ENCODE measurements around the gene GTF2IRD1. TPM values are rescaled to one million over a fixed set of nuclear protein-coding genes. Genes with fewer than 3 reads are reported as not detected.
"Not testable (repeated sequence)": the region's sequence is repeated elsewhere in the genome, so short reads cannot be mapped to it uniquely, and the experiment has no call there.

The GTF2IRD1 gene
- total RNA-seq, 1 experiment from 2014 or later = 73.6 TPM

DNA sequence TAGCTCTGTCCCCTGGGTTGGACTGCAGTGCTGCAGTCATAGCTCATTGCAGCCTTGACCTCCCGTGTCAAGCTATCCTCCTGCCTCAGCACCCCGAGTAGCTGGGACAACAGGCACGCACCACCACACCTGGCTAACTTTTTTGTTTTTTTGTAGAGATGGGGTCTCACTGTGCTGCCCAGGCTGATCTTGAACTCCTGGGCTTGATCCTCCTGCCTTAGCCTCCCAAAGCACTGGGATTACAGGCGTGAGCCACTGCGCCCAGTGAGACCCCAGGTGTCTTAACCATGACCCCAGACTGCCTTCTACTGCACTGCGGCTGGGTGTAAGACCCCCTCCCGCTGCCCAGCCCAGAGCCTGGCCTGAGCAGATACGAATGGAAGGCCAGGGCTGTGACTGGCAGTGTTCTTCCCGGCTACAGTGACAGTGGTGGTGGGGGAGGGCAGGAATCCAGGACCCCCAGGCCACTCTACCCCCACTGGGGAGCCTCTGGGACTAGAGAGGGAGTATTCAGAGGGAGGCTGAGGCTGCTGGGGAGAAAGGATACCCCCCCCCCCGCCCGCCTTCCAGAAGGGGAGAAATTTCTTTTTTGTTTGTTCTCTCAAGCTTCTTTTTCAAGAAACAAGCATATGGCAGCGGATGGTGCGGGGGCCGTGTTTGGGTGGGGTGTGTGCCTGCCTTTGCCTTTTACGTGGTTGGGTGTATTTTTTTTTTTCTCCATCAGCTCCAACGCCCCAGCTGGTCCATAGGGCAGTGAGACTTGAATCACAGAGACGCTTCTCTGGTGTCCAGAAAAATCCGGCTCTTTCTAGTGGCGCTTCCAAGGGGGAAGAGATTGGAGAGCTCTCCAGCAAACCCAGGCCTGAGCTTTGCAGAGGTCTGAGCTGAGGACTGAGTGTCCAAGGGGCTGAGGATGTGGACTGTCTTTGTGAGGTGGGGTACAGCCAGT, 36.6 kb downstream of the GTF2IRD1 start:
- Histone ChIP-seq H3K9me3 (ENCODE audit: low read depth, low read length, poor library complexity, severe bottlenecking) (no peaks in the 10 kb centered on the region), H3K4me3 (ENCODE audit: low read depth, low read length, poor library complexity, severe bottlenecking) (no peak overlapping the region), H3K27me3 (replicated peaks; ENCODE audit: insufficient read depth, low read depth, low read length, poor library complexity) (no peaks in the 10 kb centered on the region), H3K36me3 (ENCODE audit: insufficient read depth, low read length, poor library complexity, severe bottlenecking) (peaks cover 4% of the 10 kb centered on the region), H3K4me1 (ENCODE audit: insufficient read depth, low read length, poor library complexity, severe bottlenecking) (no peaks in the 10 kb centered on the region), H3K27ac (ENCODE audit: low read depth, low read length, poor library complexity, severe bottlenecking) (no peak overlapping the region)
- ChIA-PET CTCF (no interaction called here), POLR2A (ENCODE audit: low non-redundant PET) (no interaction called here)
- intact Hi-C loops (cut with micrococcal nuclease; ENCODE audit: unreplicated experiment) = no loop called here
- BruUV-seq (replicated peaks) = no TSS peak
- no peak for DNase-seq (ENCODE audit: low spot score)
- no peak for TF ChIP-seq EZH2 (IDR thresholded peaks at IDR 0.05; ENCODE audit: borderline replicate concordance, low read depth, low read length, poor library complexity, severe bottlenecking)
- TF ChIP-seq, protein P1, sequence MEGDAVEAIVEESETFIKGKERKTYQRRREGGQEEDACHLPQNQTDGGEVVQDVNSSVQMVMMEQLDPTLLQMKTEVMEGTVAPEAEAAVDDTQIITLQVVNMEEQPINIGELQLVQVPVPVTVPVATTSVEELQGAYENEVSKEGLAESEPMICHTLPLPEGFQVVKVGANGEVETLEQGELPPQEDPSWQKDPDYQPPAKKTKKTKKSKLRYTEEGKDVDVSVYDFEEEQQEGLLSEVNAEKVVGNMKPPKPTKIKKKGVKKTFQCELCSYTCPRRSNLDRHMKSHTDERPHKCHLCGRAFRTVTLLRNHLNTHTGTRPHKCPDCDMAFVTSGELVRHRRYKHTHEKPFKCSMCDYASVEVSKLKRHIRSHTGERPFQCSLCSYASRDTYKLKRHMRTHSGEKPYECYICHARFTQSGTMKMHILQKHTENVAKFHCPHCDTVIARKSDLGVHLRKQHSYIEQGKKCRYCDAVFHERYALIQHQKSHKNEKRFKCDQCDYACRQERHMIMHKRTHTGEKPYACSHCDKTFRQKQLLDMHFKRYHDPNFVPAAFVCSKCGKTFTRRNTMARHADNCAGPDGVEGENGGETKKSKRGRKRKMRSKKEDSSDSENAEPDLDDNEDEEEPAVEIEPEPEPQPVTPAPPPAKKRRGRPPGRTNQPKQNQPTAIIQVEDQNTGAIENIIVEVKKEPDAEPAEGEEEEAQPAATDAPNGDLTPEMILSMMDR (conservative IDR thresholded peaks at IDR 0.05; ENCODE audit: low read depth, low read length) = no peak

DNA sequence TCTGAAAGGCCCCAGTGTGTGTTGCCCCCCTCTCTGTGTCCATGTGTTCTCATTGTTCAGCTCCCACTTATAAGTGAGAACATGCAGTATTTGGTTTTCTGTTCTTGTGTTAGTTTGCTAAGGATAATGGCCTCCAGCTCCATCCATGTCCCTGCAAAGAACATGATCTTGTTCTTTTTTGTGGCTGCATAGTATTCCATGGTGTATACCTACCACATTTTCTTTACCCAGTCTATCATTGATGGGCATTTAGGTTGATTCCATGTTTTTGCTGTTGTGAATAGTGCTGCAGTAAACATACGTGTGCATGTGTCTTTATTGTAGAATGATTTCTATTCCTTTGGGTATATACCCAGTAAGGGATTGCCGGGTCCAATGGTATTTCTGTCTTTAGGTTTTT, 37.8 kb downstream of the GTF2IRD1 start:
- CTCF ChIA-PET; intact Hi-C loops (cut with micrococcal nuclease; ENCODE audit: unreplicated experiment): not testable (repeated sequence)

DNA sequence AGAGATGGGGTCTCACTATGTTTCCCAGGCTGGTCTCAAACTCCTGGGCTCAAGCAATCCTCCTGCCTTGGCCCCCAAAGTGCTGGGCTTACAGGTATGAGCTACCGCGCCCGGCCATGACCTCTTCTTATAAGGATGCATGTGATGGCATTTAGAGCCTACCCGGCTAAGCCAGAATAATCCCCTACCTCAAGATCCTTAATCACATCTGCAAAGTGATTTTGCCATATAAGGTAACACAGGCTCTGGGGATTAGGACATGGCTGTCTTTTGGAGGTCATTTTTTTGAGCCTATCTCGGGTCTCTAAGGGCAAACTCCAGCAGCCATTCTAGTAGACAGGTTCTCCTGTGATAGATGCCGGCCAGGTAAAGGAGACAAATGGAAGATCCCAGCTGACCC, 39.6 kb downstream of the GTF2IRD1 start:
- intact Hi-C loops (cut with micrococcal nuclease; ENCODE audit: unreplicated experiment) = no loop called here
- POLR2A ChIA-PET (ENCODE audit: low non-redundant PET) = interaction anchor here (0.6 kb wide), 1 partner anchor 139 kb away, joined by 3 read pairs; no protein-coding TSS in a partner anchor
- peaks cover 4% of the 10 kb centered on the region for H3K36me3 ChIP-seq (ENCODE audit: insufficient read depth, low read length, poor library complexity, severe bottlenecking)
- no peaks in the 10 kb centered on the region for H3K27me3 ChIP-seq (replicated peaks; ENCODE audit: insufficient read depth, low read depth, low read length, poor library complexity)
- DNase-seq (ENCODE audit: low spot score) = no peak
- no peak for TF ChIP-seq EZH2 (IDR thresholded peaks at IDR 0.05; ENCODE audit: borderline replicate concordance, low read depth, low read length, poor library complexity, severe bottlenecking)
- TF ChIP-seq, protein P1 (conservative IDR thresholded peaks at IDR 0.05; ENCODE audit: low read depth, low read length) = no peak
- no peak overlapping the region for H3K4me3 ChIP-seq (ENCODE audit: low read depth, low read length, poor library complexity, severe bottlenecking)
- no peak overlapping the region for H3K27ac ChIP-seq (ENCODE audit: low read depth, low read length, poor library complexity, severe bottlenecking)
- no TSS peak for BruUV-seq (replicated peaks)
- no peaks in the 10 kb centered on the region for H3K4me1 ChIP-seq (ENCODE audit: insufficient read depth, low read length, poor library complexity, severe bottlenecking)
- H3K9me3 ChIP-seq (ENCODE audit: low read depth, low read length, poor library complexity, severe bottlenecking) = no peaks in the 10 kb centered on the region
- CTCF ChIA-PET = no interaction called here

More for the DNA sequence above, 37.8 kb downstream of the GTF2IRD1 start:
- H3K27me3 ChIP-seq (replicated peaks; ENCODE audit: insufficient read depth, low read depth, low read length, poor library complexity); H3K36me3 ChIP-seq (ENCODE audit: insufficient read depth, low read length, poor library complexity, severe bottlenecking); DNase-seq (ENCODE audit: low spot score); H3K27ac ChIP-seq (ENCODE audit: low read depth, low read length, poor library complexity, severe bottlenecking); BruUV-seq (replicated peaks); H3K4me3 ChIP-seq (ENCODE audit: low read depth, low read length, poor library complexity, severe bottlenecking); H3K4me1 ChIP-seq (ENCODE audit: insufficient read depth, low read length, poor library complexity, severe bottlenecking); H3K9me3 ChIP-seq (ENCODE audit: low read depth, low read length, poor library complexity, severe bottlenecking); POLR2A ChIA-PET (ENCODE audit: low non-redundant PET): not testable (repeated sequence)

Measured in A673 (cell line).